Suprapubic skin (tissue), 3 donors: ENCODE results near the gene LCN10.

ENCODE experiments used
- POLR2A ChIP-seq, 2 donors: fragments of 450-650 bp; IDR thresholded peaks; one replicate each; pipeline ENCODE4 v1.6.1; 2017; ENCODE audit warnings: antibody characterized with exemption in 2 of 2, mild to moderate bottlenecking in 2 of 2, moderate library complexity in 2 of 2
- TF ChIP-seq, protein P1 (sequence below), 2 donors: fragments of 200-600 bp in 1 of 2; fragments of 450-650 bp in 1 of 2; sonication (generic) in 1 of 2; IDR thresholded peaks; one replicate each; pipeline ENCODE4 v1.5.1; 2016 to 2019; ENCODE audit warnings: antibody characterized with exemption in 2 of 2, mild to moderate bottlenecking in 1 of 2, moderate library complexity in 1 of 2

DNA sequence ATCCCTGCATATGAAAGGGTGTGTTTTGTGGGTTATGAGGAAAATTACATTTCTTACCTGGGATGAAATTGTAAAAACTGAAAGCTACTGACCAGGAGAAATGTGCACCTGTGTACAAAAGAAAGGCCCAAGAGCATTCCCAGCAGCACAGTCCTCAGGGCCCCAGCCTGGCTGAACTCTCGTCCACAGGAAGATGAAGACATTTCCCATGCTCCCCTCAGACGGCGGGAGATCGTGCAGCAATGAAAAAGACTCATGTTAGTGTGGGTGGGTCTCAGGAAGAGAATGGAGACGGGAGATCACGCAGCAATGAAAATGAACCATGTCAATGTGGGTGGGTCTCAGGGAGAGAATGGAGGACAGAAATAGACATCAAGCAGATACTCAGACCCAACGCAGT lies 34.2 kb upstream of the LCN10 start:
- TF ChIP-seq, protein P1, sequence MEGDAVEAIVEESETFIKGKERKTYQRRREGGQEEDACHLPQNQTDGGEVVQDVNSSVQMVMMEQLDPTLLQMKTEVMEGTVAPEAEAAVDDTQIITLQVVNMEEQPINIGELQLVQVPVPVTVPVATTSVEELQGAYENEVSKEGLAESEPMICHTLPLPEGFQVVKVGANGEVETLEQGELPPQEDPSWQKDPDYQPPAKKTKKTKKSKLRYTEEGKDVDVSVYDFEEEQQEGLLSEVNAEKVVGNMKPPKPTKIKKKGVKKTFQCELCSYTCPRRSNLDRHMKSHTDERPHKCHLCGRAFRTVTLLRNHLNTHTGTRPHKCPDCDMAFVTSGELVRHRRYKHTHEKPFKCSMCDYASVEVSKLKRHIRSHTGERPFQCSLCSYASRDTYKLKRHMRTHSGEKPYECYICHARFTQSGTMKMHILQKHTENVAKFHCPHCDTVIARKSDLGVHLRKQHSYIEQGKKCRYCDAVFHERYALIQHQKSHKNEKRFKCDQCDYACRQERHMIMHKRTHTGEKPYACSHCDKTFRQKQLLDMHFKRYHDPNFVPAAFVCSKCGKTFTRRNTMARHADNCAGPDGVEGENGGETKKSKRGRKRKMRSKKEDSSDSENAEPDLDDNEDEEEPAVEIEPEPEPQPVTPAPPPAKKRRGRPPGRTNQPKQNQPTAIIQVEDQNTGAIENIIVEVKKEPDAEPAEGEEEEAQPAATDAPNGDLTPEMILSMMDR (IDR thresholded peaks at IDR 0.05): no peak
- TF ChIP-seq POLR2A (IDR thresholded peaks at IDR 0.05): no peak
